Lung (tissue), 16 donors: ENCODE measurements around the gene ASB2. TPM values are rescaled to one million over a fixed set of nuclear protein-coding genes. Genes with fewer than 3 reads are reported as not detected.

Experiments
- ATAC-seq: fragments of 200-7000 bp; cut with Tn5 transposase; one replicate; pipeline ENCODE4 v1.9.1; 2020; ENCODE audit warnings: moderate number of reproducible peaks; ENCODE audit not compliant: insufficient read depth, low FRiP score
- DNase-seq, 3 donors: peaks; one replicate each; pipeline ENCODE4 v3.0.0-alpha.2; 2013 to 2017
- H3K27ac ChIP-seq, 2 donors: one replicate each; pipeline ENCODE4 v1.5.1; 2013; ENCODE audit warnings: mild to moderate bottlenecking in 2 of 2, moderate library complexity in 2 of 2, control low read depth in 1 of 2, inconsistent platforms in 1 of 2, low read depth in 1 of 2, low read length in 1 of 2
- H3K27me3 ChIP-seq, 3 donors: one replicate each; pipeline ENCODE4 v1.5.1; 2013; ENCODE audit warnings: low read length in 2 of 3; ENCODE audit not compliant: control insufficient read depth in 3 of 3, insufficient read depth in 3 of 3
- H3K36me3 ChIP-seq, 4 donors: one replicate each; pipeline ENCODE4 v1.5.1; 2013; ENCODE audit warnings: low read length in 4 of 4, mild to moderate bottlenecking in 1 of 4, moderate library complexity in 1 of 4; ENCODE audit not compliant: control insufficient read depth in 4 of 4, insufficient read depth in 4 of 4
- H3K4me1 ChIP-seq, 5 donors: one replicate each; pipeline ENCODE4 v1.5.1; 2013; ENCODE audit warnings: low read length in 5 of 5, mild to moderate bottlenecking in 2 of 5, moderate library complexity in 1 of 5; ENCODE audit not compliant: control insufficient read depth in 5 of 5, insufficient read depth in 5 of 5
- H3K4me3 ChIP-seq: one replicate; pipeline ENCODE4 v1.5.1; 2013; ENCODE audit warnings: mild to moderate bottlenecking, control low read depth, moderate library complexity
- H3K9ac ChIP-seq, 2 donors: one replicate each; pipeline ENCODE4 v1.5.1; 2013; ENCODE audit warnings: low read length in 2 of 2, control low read depth in 1 of 2; ENCODE audit not compliant: insufficient read depth in 1 of 2
- H3K9me3 ChIP-seq, 4 donors: one replicate each; pipeline ENCODE4 v1.5.1; 2013; ENCODE audit warnings: low read length in 3 of 4, mild to moderate bottlenecking in 1 of 4, moderate library complexity in 1 of 4; ENCODE audit not compliant: control insufficient read depth in 4 of 4, insufficient read depth in 3 of 4
- WGBS, 2 donors: extraction: QIAGEN DNeasy Blood & Tissue Kit; methylation state at CpG; one replicate each; pipeline ENCODE4 v1.1.7; 2013; 5-methylcytosine and 5-hydroxymethylcytosine counted together
- long read RNA-seq, 5 donors: transcript quantifications; one replicate each; lab custom pipeline, GENCODE V29; 2026
- polyA plus RNA-seq, 2 donors: library from polyadenylated mRNA; stranded (reverse); fragments of 200-250 nt; gene quantifications; one replicate each; pipeline ENCODE4 v1.2.1, GENCODE V29; 2013
- total RNA-seq, 2 donors: library from RNA; depleted of rRNA in 1 of 2; stranded (reverse); fragments of >200 nt in 1 of 2; gene quantifications; one replicate each; pipeline ENCODE4 v1.2.1, GENCODE V29; 2014 to 2021
- TF ChIP-seq, protein P1 (sequence below): IDR thresholded peaks from 2 replicates; pipeline ENCODE4 v1.5.1; 2012; ENCODE audit warnings: mild to moderate bottlenecking; ENCODE audit errors: control extremely low read depth, extremely low read depth
- donor health status: control.
- donor health status: control.
- donor health status: Bipolar disorder and iron deficiency.
- donor health status: healthy.
- donor health status: DM: yes; HTN: yes; CAD: no.

The ASB2 gene, protein sequence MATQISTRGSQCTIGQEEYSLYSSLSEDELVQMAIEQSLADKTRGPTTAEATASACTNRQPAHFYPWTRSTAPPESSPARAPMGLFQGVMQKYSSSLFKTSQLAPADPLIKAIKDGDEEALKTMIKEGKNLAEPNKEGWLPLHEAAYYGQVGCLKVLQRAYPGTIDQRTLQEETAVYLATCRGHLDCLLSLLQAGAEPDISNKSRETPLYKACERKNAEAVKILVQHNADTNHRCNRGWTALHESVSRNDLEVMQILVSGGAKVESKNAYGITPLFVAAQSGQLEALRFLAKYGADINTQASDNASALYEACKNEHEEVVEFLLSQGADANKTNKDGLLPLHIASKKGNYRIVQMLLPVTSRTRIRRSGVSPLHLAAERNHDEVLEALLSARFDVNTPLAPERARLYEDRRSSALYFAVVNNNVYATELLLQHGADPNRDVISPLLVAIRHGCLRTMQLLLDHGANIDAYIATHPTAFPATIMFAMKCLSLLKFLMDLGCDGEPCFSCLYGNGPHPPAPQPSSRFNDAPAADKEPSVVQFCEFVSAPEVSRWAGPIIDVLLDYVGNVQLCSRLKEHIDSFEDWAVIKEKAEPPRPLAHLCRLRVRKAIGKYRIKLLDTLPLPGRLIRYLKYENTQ
- total RNA-seq = 1 to 10 TPM; 2.3 to 3.7 TPM
- 1 to 10 TPM; 1.8 to 2.9 TPM for polyA plus RNA-seq
- long read RNA-seq, donor 1, partial matches to known transcripts = 0 of 1 reads
- long read RNA-seq, donor 1, other reads (novel, unspliced or antisense) = 0 of 1 reads
- long read RNA-seq, donor 2, partial matches to known transcripts = 0 of 1 reads
- long read RNA-seq, donor 2, other reads (novel, unspliced or antisense) = 0 of 1 reads
- long read RNA-seq, donor 3 = 0 reads
- long read RNA-seq, donor 4 = 0 reads
- long read RNA-seq, donor 5, partial matches to known transcripts = 0 of 2 reads
- long read RNA-seq, donor 5, other reads (novel, unspliced or antisense) = 0 of 2 reads

DNA sequence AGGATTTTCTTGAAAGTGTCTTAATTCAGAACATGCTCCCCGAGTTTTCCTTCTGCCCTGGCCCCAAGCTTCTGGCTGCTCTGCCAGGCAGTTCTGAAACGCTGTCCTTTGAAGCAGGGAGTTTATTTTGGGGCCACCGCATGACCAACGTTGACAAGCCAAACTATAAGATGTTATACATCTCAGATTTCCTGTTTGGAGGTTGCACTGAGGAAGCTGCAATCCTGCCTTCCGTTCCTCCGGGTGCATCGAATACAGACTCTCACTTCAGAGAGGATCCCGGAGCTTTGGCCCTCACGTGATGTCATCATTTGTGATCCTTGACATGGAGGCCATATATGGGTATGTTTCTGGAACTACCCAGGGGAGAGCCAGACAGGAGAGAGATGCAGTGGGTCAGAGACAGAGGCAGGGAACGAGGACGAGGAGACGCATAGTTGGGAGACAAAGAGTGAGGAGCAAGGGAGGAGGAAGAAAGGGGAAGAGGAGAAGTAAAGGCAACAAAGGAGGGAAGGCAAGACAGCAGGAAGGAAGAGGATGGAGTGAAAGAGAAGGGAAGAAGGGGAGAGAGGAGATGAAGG lies at the start of gene ASB2:
ASB2 (minus strand) TSS at position 94 of the 581 bp plus-strand sequence. CDS start 12,031 bp downstream, outside the sequence.
- peak in 1 of 3 donors; percentile 35 for DNase-seq

DNA sequence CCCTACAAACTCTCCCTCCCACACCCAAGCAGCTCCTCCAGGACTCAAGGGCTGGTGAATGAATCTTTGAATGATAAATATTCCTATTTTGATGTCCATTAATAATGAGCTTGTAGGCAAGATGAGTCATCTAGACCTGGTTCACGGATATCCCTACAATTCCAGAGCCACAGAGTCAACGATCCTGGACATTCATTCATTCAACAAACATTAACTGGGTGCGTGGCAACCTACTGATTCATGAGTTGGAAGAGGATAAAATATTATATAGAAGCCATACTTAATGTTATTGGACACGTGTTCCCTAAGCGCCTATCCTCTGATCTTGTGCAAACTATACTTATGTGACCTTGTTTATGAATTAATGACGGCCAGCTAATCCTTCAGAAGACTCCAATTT lies 49.4 kb upstream of the ASB2 start:
- Histone ChIP-seq H3K9me3 (no peaks in the 10 kb centered on the region), H3K9ac (no peak overlapping the region), H3K27ac (no peak overlapping the region), H3K4me3 (no peak overlapping the region), H3K27me3 (no peaks in the 10 kb centered on the region), H3K36me3 (no peaks in the 10 kb centered on the region), H3K4me1 (peaks cover 0 to 7% (median 0%) of the 10 kb centered on the region in 5 donors)
- TF ChIP-seq, protein P1, sequence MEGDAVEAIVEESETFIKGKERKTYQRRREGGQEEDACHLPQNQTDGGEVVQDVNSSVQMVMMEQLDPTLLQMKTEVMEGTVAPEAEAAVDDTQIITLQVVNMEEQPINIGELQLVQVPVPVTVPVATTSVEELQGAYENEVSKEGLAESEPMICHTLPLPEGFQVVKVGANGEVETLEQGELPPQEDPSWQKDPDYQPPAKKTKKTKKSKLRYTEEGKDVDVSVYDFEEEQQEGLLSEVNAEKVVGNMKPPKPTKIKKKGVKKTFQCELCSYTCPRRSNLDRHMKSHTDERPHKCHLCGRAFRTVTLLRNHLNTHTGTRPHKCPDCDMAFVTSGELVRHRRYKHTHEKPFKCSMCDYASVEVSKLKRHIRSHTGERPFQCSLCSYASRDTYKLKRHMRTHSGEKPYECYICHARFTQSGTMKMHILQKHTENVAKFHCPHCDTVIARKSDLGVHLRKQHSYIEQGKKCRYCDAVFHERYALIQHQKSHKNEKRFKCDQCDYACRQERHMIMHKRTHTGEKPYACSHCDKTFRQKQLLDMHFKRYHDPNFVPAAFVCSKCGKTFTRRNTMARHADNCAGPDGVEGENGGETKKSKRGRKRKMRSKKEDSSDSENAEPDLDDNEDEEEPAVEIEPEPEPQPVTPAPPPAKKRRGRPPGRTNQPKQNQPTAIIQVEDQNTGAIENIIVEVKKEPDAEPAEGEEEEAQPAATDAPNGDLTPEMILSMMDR = no peak
- ATAC-seq (no peak), DNase-seq (no peak)
- WGBS, 2 donors = 60 to 62% methylated on average over 6 of the region's 6 CpGs

More for the DNA sequence above, at the start of gene ASB2:
- WGBS, 2 donors = 17 to 23% methylated on average over 12 of the region's 12 CpGs
- H3K27ac ChIP-seq = peak within 1 kb of the TSS; percentile 20 to 84
- no peaks in the 10 kb centered on the region for H3K36me3 ChIP-seq
- no peak within 1 kb of the TSS for H3K9ac ChIP-seq
- TF ChIP-seq, protein P1 = no peak
- peaks cover 0 to 2% (median 0%) of the 10 kb centered on the region in 4 donors for H3K9me3 ChIP-seq
- H3K27me3 ChIP-seq = peaks cover 0 to 4% (median 0%) of the 10 kb centered on the region in 3 donors
- no peak within 1 kb of the TSS for H3K4me3 ChIP-seq
- no peak for ATAC-seq
- H3K4me1 ChIP-seq = peaks cover 0 to 12% (median 4%) of the 10 kb centered on the region in 5 donors

DNA sequence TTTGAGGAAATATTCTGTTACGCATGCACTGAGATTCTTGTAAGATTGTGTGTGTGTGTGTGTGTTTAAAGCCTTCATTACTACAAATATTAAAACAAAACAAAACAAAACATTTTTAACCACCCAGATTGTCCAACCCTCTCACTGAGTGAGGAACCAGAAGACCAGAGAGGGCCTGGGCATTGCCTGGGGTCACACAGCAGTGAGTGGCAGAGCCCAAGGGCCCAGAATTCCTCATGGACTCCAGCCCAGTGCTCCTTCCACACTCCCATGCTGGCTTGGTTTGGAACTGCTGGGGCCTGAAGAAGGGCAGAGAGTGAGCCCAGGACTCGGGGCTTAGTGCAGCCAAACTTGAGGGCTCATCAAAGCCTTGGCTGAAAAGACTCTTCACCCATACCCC lies 48.2 kb upstream of the ASB2 start:
- Histone ChIP-seq H3K9me3 (no peaks in the 10 kb centered on the region), H3K4me3 (no peak overlapping the region), H3K27ac (no peak overlapping the region), H3K27me3 (no peaks in the 10 kb centered on the region), H3K4me1 (peaks cover 0 to 7% (median 0%) of the 10 kb centered on the region in 5 donors), H3K9ac (no peak overlapping the region), H3K36me3 (no peaks in the 10 kb centered on the region)
- TF ChIP-seq, protein P1 = no peak
- DNase-seq = no peak
- WGBS, 2 donors = 93 to 96% methylated on average over 2 of the region's 2 CpGs
- no peak for ATAC-seq
